Left lung (tissue), 10 donors: ENCODE measurements around the gene KDM5A. TPM values are rescaled to one million over a fixed set of nuclear protein-coding genes. Genes with fewer than 3 reads are reported as not detected.

Source experiments
- ATAC-seq: fragments of 200-7000 bp; cut with Tn5 transposase; one replicate; pipeline ENCODE4 v1.9.1; 2020; ENCODE audit warnings: moderate library complexity
- DNase-seq, 4 donors: peaks; one replicate each; pipeline ENCODE4 v3.0.0-alpha.2; 2013 to 2020
- H3K27ac ChIP-seq, 2 donors: fragments of 200-600 bp; sonication (generic) in 1 of 2; one replicate each; pipeline versions ENCODE4 v1.5.0 to v1.8.0; 2020 to 2021
- H3K27me3 ChIP-seq, 2 donors: fragments of 200-600 bp; sonication (generic) in 1 of 2; one replicate each; pipeline versions ENCODE4 v1.5.0 to v1.8.0; 2020 to 2021
- H3K36me3 ChIP-seq, 2 donors: fragments of 200-600 bp; sonication (generic) in 1 of 2; one replicate each; pipeline versions ENCODE4 v1.5.0 to v1.8.0; 2020 to 2021
- H3K4me1 ChIP-seq, 2 donors: fragments of 200-600 bp; one replicate each; pipeline ENCODE4 v1.8.0; 2021
- H3K4me3 ChIP-seq, 2 donors: fragments of 200-600 bp; sonication (generic) in 1 of 2; one replicate each; pipeline versions ENCODE4 v1.5.0 to v1.8.0; 2020 to 2021; ENCODE audit warnings: mild to moderate bottlenecking in 1 of 2
- H3K9me3 ChIP-seq, 2 donors: fragments of 200-600 bp; sonication (generic) in 1 of 2; one replicate each; pipeline versions ENCODE4 v1.5.0 to v1.8.0; 2020 to 2021
- intact Hi-C, 2 donors: fragments of 100-400 bp; cut with DNase I; formaldehyde crosslinking; loops; one replicate each; pipeline versions ENCODE4 v1.11.2 to v1.14.2; 2022
- polyA plus RNA-seq, 6 donors: library from polyadenylated mRNA; unstranded; fragments of 120-200 nt; gene quantifications; one replicate each; pipeline ENCODE4 v1.2.1, GENCODE V29; 2013; ENCODE audit not compliant: insufficient read length in 6 of 6
- total RNA-seq, 2 donors: library from RNA; stranded (reverse); fragmentation: NEBNext Ultra II Directional; extraction: Animal tissue kit (Norgen Biotek cat#: 25700); gene quantifications; one replicate each; pipeline ENCODE4 v1.2.1, GENCODE V29; 2021
- TF ChIP-seq, protein P1 (sequence below), 2 donors: fragments of 200-600 bp; sonication (generic) in 1 of 2; IDR thresholded peaks; one replicate each; pipeline versions ENCODE4 v1.5.0 to v1.8.0; 2021; ENCODE audit warnings: antibody characterized with exemption in 2 of 2
- donor health status: DM: no; HTN: yes; CAD: no.
- donor health status: DM: no; HTN: no; CAD: no.

The KDM5A gene
- total and polyA plus RNA-seq, 8 donors: 41.2 to 66.9 (median 51.5) TPM

GRCh38 chr12:264269-264668 is 124.9 kb downstream of the KDM5A start:
- intact Hi-C loops: no loop called here
- H3K4me3 ChIP-seq: no peak overlapping the region
- ATAC-seq (no peak), DNase-seq (no peak)
- no peaks in the 10 kb centered on the region for H3K9me3 ChIP-seq
- H3K27me3 ChIP-seq: peaks cover 0 to 84% of the 10 kb centered on the region in 2 donors
- H3K4me1 ChIP-seq: no peaks in the 10 kb centered on the region
- TF ChIP-seq, protein P1, sequence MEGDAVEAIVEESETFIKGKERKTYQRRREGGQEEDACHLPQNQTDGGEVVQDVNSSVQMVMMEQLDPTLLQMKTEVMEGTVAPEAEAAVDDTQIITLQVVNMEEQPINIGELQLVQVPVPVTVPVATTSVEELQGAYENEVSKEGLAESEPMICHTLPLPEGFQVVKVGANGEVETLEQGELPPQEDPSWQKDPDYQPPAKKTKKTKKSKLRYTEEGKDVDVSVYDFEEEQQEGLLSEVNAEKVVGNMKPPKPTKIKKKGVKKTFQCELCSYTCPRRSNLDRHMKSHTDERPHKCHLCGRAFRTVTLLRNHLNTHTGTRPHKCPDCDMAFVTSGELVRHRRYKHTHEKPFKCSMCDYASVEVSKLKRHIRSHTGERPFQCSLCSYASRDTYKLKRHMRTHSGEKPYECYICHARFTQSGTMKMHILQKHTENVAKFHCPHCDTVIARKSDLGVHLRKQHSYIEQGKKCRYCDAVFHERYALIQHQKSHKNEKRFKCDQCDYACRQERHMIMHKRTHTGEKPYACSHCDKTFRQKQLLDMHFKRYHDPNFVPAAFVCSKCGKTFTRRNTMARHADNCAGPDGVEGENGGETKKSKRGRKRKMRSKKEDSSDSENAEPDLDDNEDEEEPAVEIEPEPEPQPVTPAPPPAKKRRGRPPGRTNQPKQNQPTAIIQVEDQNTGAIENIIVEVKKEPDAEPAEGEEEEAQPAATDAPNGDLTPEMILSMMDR (IDR thresholded peaks at IDR 0.05): no peak
- H3K36me3 ChIP-seq: no peaks in the 10 kb centered on the region
- no peak overlapping the region for H3K27ac ChIP-seq

DNA sequence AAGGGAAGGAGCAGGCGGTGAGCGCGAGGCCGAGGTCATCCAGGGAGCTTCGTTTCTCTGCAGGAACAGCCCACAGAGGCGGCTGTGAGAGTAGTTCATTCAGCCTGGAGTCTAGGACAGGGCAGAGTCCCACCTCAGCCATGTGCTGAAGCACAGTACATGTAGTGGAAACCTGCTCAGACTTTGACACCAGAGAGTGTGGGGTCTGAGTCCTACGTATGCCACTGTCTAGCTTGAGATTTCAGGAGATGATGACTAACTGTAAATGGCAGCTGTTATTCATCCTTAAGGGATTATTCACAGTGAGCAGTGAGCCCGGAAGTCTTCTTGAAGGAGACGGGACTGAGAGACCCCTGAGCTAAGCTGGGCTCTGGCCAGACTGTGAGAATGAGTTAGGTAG is 125.5 kb downstream of the KDM5A start:
- Histone ChIP-seq H3K36me3 (no peaks in the 10 kb centered on the region), H3K4me3 (no peak overlapping the region), H3K27me3 (peaks cover 0 to 84% of the 10 kb centered on the region in 2 donors), H3K4me1 (no peaks in the 10 kb centered on the region), H3K27ac (no peak overlapping the region), H3K9me3 (no peaks in the 10 kb centered on the region)
- intact Hi-C loops: no loop called here
- no peak for ATAC-seq
- no peak for DNase-seq
- TF ChIP-seq, protein P1 (IDR thresholded peaks at IDR 0.05): no peak

GRCh38 chr12:262817-263216 is 126.3 kb downstream of the KDM5A start, which contains the start of gene SLC6A13:
SLC6A13 (minus strand) TSS chr12:262836; CDS start chr12:260052, 2,784 bp downstream.
- ATAC-seq (peak; percentile 94), DNase-seq (peak in 2 of 4 donors; percentile 44 to 61)
- Histone ChIP-seq H3K27me3 (peaks cover 0 to 87% of the 10 kb centered on the region in 2 donors), H3K4me1 (no peaks in the 10 kb centered on the region), H3K36me3 (no peaks in the 10 kb centered on the region), H3K4me3 (no peak within 1 kb of the TSS), H3K27ac (no peak within 1 kb of the TSS), H3K9me3 (no peaks in the 10 kb centered on the region)
- intact Hi-C loops: no loop called here
- TF ChIP-seq, protein P1 (IDR thresholded peaks at IDR 0.05): no peak

DNA sequence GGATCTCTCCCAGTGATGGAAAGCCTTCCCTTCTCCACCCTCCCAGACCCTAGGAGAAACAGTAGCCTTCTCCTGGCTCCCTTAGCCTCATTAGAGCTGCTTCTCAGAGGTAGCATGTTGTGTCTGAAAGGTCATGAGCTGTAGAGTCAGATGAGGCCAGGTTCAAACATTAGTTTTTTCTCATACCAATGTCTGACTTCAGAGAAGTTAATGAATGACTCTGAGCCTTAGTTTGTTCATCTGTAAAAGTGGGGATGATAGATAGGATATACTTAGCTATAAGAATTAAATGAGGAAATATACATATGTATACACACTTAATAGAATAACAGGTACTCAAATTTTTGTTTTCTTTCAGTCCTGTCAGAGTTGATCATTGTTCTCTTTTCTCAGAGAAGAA is 127.0 kb downstream of the KDM5A start:
- Histone ChIP-seq H3K27ac (no peak overlapping the region), H3K36me3 (no peaks in the 10 kb centered on the region), H3K4me3 (no peak overlapping the region), H3K9me3 (no peaks in the 10 kb centered on the region), H3K27me3 (peaks cover 0 to 87% of the 10 kb centered on the region in 2 donors), H3K4me1 (no peaks in the 10 kb centered on the region)
- DNase-seq (no peak), ATAC-seq (no peak)
- TF ChIP-seq, protein P1 (IDR thresholded peaks at IDR 0.05): no peak
- intact Hi-C loops: no loop called here

DNA sequence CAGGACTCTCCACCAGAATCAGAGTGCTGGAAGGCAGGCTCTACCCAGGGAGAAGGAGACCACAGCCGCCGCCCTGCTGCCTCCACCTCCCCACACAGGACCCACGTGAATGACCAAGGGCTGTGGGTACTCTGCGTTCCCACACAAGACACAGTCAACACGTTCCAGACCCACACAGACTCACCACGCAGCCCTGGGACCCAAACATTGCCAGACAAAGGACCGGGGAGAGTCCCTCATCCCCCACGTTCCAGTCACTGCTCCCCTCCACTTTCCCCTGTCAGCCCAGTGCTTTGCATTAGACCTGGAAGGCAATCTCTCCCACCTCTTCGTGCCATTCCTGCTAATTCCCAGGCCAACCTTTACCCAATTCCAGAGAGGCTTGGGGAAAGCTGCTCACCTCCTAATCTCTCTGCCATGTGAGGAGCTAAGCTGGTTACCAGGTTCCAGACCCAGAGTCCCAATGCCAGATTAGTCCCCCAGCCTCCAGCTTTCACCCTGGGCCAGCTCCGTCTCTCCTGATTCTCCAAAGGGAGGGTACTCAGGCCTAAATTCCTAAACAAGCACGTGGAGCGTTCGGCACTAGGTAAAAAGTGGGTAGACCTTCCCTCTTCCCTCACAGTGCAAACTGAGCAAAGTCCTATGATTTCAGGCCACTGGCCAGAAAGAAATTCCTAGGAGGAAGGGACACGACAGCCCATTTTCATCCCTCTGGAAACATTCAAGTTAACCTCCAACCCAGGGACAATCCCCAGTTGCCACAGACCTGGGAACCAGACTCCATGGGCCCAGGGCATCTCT is 131.4 kb downstream of the KDM5A start:
- TF ChIP-seq, protein P1 (IDR thresholded peaks at IDR 0.05): no peak
- Histone ChIP-seq H3K27ac (no peak overlapping the region), H3K4me1 (no peaks in the 10 kb centered on the region), H3K27me3 (peaks cover 0 to 69% of the 10 kb centered on the region in 2 donors), H3K9me3 (no peaks in the 10 kb centered on the region), H3K4me3 (no peak overlapping the region), H3K36me3 (no peaks in the 10 kb centered on the region)
- DNase-seq (no peak), ATAC-seq (no peak)
- intact Hi-C loops: no loop called here
